ENCODE measurements around the gene DDX31. TPM values are rescaled to one million over a fixed set of nuclear protein-coding genes. Genes with fewer than 3 reads are reported as not detected.

DDX31 gene
- total RNA-seq, 1 experiment from 2014 or later = 26.2 TPM

- TF ChIP-seq ZNF219 (CRISPR knock-in tag; IDR thresholded peaks at IDR 0.05; ENCODE audit: borderline replicate concordance) (no peak), TP53 (CRISPR knock-in tag; IDR thresholded peaks at IDR 0.05) (no peak), FOXP1 (CRISPR knock-in tag; IDR thresholded peaks at IDR 0.05; ENCODE audit: borderline replicate concordance) (no peak), CBFB (CRISPR knock-in tag; IDR thresholded peaks at IDR 0.05; ENCODE audit: low read depth) (no peak), KAT7 (CRISPR knock-in tag; IDR thresholded peaks at IDR 0.05; ENCODE audit: borderline replicate concordance) (no peak), ESRRA (CRISPR knock-in tag; IDR thresholded peaks at IDR 0.05; ENCODE audit: borderline replicate concordance) (no peak), JAZF1 (CRISPR knock-in tag; IDR thresholded peaks at IDR 0.05) (no peak)
- TF ChIP-seq, protein P1, sequence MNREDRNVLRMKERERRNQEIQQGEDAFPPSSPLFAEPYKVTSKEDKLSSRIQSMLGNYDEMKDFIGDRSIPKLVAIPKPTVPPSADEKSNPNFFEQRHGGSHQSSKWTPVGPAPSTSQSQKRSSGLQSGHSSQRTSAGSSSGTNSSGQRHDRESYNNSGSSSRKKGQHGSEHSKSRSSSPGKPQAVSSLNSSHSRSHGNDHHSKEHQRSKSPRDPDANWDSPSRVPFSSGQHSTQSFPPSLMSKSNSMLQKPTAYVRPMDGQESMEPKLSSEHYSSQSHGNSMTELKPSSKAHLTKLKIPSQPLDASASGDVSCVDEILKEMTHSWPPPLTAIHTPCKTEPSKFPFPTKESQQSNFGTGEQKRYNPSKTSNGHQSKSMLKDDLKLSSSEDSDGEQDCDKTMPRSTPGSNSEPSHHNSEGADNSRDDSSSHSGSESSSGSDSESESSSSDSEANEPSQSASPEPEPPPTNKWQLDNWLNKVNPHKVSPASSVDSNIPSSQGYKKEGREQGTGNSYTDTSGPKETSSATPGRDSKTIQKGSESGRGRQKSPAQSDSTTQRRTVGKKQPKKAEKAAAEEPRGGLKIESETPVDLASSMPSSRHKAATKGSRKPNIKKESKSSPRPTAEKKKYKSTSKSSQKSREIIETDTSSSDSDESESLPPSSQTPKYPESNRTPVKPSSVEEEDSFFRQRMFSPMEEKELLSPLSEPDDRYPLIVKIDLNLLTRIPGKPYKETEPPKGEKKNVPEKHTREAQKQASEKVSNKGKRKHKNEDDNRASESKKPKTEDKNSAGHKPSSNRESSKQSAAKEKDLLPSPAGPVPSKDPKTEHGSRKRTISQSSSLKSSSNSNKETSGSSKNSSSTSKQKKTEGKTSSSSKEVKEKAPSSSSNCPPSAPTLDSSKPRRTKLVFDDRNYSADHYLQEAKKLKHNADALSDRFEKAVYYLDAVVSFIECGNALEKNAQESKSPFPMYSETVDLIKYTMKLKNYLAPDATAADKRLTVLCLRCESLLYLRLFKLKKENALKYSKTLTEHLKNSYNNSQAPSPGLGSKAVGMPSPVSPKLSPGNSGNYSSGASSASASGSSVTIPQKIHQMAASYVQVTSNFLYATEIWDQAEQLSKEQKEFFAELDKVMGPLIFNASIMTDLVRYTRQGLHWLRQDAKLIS (CRISPR knock-in tag; IDR thresholded peaks at IDR 0.05; ENCODE audit: borderline replicate concordance) = no peak
- TF ChIP-seq, protein P2, sequence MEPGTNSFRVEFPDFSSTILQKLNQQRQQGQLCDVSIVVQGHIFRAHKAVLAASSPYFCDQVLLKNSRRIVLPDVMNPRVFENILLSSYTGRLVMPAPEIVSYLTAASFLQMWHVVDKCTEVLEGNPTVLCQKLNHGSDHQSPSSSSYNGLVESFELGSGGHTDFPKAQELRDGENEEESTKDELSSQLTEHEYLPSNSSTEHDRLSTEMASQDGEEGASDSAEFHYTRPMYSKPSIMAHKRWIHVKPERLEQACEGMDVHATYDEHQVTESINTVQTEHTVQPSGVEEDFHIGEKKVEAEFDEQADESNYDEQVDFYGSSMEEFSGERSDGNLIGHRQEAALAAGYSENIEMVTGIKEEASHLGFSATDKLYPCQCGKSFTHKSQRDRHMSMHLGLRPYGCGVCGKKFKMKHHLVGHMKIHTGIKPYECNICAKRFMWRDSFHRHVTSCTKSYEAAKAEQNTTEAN (CRISPR knock-in tag; IDR thresholded peaks at IDR 0.05) = no peak
- TF ChIP-seq, protein P3, sequence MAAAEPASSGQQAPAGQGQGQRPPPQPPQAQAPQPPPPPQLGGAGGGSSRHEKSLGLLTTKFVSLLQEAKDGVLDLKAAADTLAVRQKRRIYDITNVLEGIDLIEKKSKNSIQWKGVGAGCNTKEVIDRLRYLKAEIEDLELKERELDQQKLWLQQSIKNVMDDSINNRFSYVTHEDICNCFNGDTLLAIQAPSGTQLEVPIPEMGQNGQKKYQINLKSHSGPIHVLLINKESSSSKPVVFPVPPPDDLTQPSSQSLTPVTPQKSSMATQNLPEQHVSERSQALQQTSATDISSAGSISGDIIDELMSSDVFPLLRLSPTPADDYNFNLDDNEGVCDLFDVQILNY (CRISPR knock-in tag; IDR thresholded peaks at IDR 0.05) = no peak
- TF ChIP-seq, protein P4, sequence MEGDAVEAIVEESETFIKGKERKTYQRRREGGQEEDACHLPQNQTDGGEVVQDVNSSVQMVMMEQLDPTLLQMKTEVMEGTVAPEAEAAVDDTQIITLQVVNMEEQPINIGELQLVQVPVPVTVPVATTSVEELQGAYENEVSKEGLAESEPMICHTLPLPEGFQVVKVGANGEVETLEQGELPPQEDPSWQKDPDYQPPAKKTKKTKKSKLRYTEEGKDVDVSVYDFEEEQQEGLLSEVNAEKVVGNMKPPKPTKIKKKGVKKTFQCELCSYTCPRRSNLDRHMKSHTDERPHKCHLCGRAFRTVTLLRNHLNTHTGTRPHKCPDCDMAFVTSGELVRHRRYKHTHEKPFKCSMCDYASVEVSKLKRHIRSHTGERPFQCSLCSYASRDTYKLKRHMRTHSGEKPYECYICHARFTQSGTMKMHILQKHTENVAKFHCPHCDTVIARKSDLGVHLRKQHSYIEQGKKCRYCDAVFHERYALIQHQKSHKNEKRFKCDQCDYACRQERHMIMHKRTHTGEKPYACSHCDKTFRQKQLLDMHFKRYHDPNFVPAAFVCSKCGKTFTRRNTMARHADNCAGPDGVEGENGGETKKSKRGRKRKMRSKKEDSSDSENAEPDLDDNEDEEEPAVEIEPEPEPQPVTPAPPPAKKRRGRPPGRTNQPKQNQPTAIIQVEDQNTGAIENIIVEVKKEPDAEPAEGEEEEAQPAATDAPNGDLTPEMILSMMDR (IDR thresholded peaks at IDR 0.05) = peak; percentile 45
- TF ChIP-seq, protein P5, sequence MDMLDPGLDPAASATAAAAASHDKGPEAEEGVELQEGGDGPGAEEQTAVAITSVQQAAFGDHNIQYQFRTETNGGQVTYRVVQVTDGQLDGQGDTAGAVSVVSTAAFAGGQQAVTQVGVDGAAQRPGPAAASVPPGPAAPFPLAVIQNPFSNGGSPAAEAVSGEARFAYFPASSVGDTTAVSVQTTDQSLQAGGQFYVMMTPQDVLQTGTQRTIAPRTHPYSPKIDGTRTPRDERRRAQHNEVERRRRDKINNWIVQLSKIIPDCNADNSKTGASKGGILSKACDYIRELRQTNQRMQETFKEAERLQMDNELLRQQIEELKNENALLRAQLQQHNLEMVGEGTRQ (CRISPR knock-in tag; IDR thresholded peaks at IDR 0.05) = peak; percentile 79
These were observed 123.4 kb downstream of the DDX31 start (continued) for GRCh38 chr9:132546148-132547051.

GRCh38 chr9:132545578-132545977, 124.2 kb downstream of the DDX31 start:
- POLR2A ChIA-PET = no interaction called here
- no peak overlapping the region for H3K4me3 Mint-ChIP-seq
- no peak for TF ChIP-seq ELF4 (CRISPR knock-in tag; IDR thresholded peaks at IDR 0.05; ENCODE audit: low read depth)
- TF ChIP-seq RELA (CRISPR knock-in tag; IDR thresholded peaks at IDR 0.05; ENCODE audit: borderline replicate concordance) = no peak
- TF ChIP-seq ZNF423 (CRISPR knock-in tag; IDR thresholded peaks at IDR 0.05) = no peak
- TF ChIP-seq SMAD3 (CRISPR knock-in tag; IDR thresholded peaks at IDR 0.05; ENCODE audit: borderline replicate concordance) = no peak
- no peak for TF ChIP-seq STAT6 (CRISPR knock-in tag; conservative IDR thresholded peaks at IDR 0.05; ENCODE audit: low read depth)
- TF ChIP-seq FOXJ3 (CRISPR knock-in tag; IDR thresholded peaks at IDR 0.05; ENCODE audit: borderline replicate concordance) = no peak
- TF ChIP-seq, protein P4 (IDR thresholded peaks at IDR 0.05) = no peak

More at GRCh38 chr9:132545578-132545977, 124.2 kb downstream of the DDX31 start:
- H3K27me3 Mint-ChIP-seq (ENCODE audit: low read depth) = no peaks in the 10 kb centered on the region
- H3K27ac Mint-ChIP-seq = no peak overlapping the region
- ATAC-seq (no peak), DNase-seq (ENCODE audit: low spot score) (no peak)
- CTCF ChIA-PET = interaction anchor here (0.7 to 3.1 kb wide), 17 partner anchors 9 to 133 kb away, joined by 4 to 63 read pairs (median 10); no protein-coding TSS in a partner anchor
- no peaks in the 10 kb centered on the region for H3K9me3 Mint-ChIP-seq
- H3K36me3 Mint-ChIP-seq = no peaks in the 10 kb centered on the region
- H3K4me1 Mint-ChIP-seq = peaks cover 27% of the 10 kb centered on the region

Measured in WTC11 (cell line).